Cardiac fibroblast (primary cell): ENCODE results near the gene PTPRD.
"Not testable (repeated sequence)": the region's sequence is repeated elsewhere in the genome, so short reads cannot be mapped to it uniquely, and the experiment has no call there.

Experiments
- DNase-seq, 2 donors: peaks; one replicate each; pipeline versions ENCODE4 v3.0.0 to v3.0.0-alpha.2; 2010; ENCODE audit warnings: low read depth in 2 of 2
- H3K4me3 ChIP-seq, 2 donors: replicated peaks in 1 of 2; 1 replicate in 1 of 2; 2 replicates in 1 of 2; pipeline ENCODE4 v1.5.1; 2011; ENCODE audit warnings: low read depth in 2 of 2, low read length in 2 of 2, mild to moderate bottlenecking in 2 of 2, moderate library complexity in 1 of 2
- TF ChIP-seq, protein P1 (sequence below): IDR thresholded peaks from one replicate; pipeline ENCODE4 v1.5.1; 2011; ENCODE audit warnings: low read depth, mild to moderate bottlenecking, low read length, inconsistent platforms

Gene PTPRD

DNA sequence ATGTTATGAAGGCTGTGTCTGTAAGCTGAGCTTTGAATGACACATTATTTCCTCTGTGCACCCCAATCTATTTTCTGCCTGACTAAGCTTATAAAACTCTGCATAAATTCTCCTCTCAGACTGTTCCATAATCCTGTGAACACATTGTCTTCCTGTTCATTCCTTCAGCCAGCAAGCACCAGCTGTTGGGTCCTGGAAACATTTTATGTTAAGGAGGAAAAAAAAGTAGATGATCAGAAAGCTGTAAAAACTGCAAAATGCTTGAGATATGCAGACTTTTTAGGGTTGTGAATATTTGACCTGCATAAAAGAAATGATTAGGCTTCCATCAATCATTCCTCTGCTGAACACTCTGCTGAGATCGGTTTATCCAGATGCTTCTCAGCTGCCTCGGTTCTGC lies 1567.2 kb downstream of the PTPRD start:
- no peak overlapping the region for H3K4me3 ChIP-seq
- TF ChIP-seq, protein P1, sequence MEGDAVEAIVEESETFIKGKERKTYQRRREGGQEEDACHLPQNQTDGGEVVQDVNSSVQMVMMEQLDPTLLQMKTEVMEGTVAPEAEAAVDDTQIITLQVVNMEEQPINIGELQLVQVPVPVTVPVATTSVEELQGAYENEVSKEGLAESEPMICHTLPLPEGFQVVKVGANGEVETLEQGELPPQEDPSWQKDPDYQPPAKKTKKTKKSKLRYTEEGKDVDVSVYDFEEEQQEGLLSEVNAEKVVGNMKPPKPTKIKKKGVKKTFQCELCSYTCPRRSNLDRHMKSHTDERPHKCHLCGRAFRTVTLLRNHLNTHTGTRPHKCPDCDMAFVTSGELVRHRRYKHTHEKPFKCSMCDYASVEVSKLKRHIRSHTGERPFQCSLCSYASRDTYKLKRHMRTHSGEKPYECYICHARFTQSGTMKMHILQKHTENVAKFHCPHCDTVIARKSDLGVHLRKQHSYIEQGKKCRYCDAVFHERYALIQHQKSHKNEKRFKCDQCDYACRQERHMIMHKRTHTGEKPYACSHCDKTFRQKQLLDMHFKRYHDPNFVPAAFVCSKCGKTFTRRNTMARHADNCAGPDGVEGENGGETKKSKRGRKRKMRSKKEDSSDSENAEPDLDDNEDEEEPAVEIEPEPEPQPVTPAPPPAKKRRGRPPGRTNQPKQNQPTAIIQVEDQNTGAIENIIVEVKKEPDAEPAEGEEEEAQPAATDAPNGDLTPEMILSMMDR = no peak
- no peak for DNase-seq

DNA sequence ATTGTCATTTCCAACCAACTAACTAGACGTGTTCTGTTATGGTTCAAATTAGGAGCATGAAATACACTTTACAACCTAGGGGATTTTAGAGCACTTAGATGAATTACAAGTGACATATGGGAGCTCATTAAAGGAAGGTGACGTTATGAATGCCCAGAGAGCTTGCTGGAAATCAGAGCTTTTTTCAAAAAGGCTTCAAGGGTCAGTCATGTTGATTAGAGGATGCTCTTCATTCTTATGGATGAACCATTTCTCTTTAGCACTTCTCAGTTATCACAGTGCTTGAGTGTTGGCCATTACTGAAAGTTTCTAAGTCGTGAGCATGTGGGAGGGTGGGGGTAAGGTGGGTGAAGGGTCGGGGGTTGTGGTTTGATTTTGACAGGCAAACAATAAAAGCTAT lies 1567.7 kb downstream of the PTPRD start:
- TF ChIP-seq, protein P1 = no peak
- no peak for DNase-seq
- no peak overlapping the region for H3K4me3 ChIP-seq

DNA sequence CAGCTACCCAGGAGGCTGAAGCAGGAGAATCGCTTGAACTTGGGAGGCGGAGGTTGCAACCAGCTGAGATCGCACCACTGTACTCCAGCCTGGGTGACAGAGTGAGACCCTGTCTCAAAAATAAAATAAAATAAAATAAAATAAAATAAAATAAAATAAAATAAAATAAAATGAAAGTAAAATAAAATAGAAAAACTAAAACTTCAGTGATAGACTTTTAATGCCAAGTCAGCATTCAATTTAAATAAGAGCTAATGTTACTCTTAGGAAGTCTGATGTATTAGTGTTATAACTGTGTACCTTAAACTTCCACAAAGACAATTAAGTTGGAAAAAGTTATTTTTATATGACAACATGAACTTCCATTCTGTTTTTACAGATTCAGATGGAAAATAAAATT lies 1569.0 kb downstream of the PTPRD start:
- not testable (repeated sequence) for H3K4me3 ChIP-seq, DNase-seq

DNA sequence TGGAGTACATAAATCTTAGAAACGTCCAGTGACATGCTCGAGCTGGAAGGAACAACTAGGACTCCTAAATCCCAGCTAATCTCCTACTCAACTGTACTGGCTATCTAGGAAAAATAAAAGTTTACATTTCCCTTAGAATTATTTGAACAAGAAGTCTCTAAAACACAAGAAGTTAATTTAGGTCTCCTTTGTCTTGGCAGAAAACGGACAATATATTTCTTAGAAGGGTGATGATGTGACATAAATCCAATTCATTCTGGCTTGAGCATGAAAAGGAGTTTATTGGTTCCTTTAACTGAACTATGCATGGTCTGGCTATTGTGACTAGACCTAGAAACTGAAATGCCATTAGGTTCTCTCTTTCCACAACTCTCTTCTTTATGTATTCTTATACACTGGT lies 1571.0 kb downstream of the PTPRD start:
- no peak for DNase-seq
- no peak overlapping the region for H3K4me3 ChIP-seq

DNA sequence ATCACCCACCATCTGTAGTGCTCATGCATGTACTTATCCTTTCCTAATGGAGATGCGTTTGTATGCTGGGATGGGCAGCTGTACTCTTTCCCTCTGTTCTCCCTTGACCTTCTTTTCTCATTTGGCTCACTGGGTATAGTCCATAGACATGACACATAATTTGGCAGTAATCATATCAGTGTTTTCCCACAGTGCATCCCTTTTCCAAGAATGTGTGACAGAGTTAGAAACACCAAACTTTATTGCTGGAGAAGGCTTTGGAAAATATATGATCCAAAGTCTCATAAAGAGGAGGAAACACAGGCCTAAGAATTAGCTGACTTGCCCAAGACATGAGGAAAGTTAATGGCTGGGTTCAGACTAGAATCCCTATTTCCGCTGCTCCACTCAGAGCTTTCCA lies 1579.8 kb downstream of the PTPRD start:
- DNase-seq = no peak
- TF ChIP-seq, protein P1 = no peak
- H3K4me3 ChIP-seq = no peak overlapping the region

More for the DNA sequence above, 1571.0 kb downstream of the PTPRD start:
- TF ChIP-seq, protein P1 = no peak

DNA sequence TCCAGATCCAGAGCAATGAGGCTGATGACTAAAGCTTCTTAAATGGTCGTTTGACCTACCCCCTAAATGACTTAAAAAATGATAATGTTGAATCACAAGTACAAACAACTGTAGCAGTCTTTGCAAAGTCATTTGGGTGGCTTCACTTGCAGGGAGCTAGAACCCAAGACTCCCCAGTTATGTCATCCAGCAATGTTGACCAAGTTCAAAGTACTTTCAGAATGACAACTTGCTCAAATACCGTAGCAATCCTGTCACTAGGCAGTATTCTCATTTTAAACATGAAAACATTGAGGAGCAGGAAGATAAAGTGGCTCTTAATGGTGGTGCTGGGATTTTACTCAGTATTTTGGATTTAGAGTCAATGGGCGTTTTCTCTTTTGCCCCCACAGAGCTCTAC lies 1596.2 kb downstream of the PTPRD start:
- no peak overlapping the region for H3K4me3 ChIP-seq
- TF ChIP-seq, protein P1 = no peak
- no peak for DNase-seq

DNA sequence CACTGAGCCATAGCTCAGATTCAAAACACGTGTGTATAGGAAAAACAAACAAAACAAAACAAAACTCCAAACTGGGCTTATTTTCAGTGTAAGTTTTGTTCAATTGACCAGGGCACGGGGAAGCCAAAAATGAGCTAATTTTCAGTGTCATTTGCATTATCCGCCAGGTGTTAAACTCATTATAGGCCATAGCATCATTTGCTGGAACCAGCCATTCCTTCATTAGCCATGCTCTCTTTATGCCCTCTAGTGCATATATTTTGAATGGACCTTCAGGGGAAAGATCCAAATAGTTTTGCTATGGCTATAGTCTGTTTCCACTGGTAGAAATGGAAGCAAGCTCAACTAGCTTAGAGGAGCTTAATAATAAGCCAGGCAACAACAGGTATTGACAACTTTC lies 1608.0 kb downstream of the PTPRD start:
- TF ChIP-seq, protein P1 = no peak
- no peak for DNase-seq
- H3K4me3 ChIP-seq = no peak overlapping the region
